Heart left ventricle (tissue), 13 donors: Measurements from ENCODE around the gene PCCA.

Experiments
- CTCF ChIP-seq, 12 donors: fragments of 200-600 bp; sonication (generic) in 4 of 12; IDR thresholded peaks; one replicate each; pipeline versions ENCODE4 v1.5.0 to v1.8.0; 2018 to 2022; ENCODE audit warnings: antibody characterized with exemption in 12 of 12, mild to moderate bottlenecking in 5 of 12
- POLR2A ChIP-seq, 2 donors: fragments of 450-650 bp; IDR thresholded peaks; one replicate each; pipeline ENCODE4 v1.6.1; 2017; ENCODE audit warnings: antibody characterized with exemption in 2 of 2, mild to moderate bottlenecking in 2 of 2, moderate library complexity in 2 of 2
- donor health status: ischemic (EF 13 %, LVEDD 7.1; RV severe dilation, severe dysfunction).
- donor health status: DM: no; HTN: yes; CAD: no.
- donor health status: DM: no; HTN: no; CAD: no.
- donor health status: ischemic (EF 25% LVEDD 6.9; RV normal size, moderate dysfunction).
- donor health status: ischemic (EF 25% LVEDD 5.7; RV mildly dilated, moderate dysfunction).
- donor health status: ischemic (EF 35%, LVEDD 5.7; RV mildly dilated, moderate dysfunction).
- donor health status: nonischemic (EF 11% LVEDD 7.7; RV severe dilation, severe dysfunction).
- donor health status: DM: yes; HTN: yes; CAD: no.
- donor health status: PGD.
- donor health status: ischemic (EF 29% LVEDD 5.4; RV normal size, mild dysfunction).
- donor health status: nonischemic (EF 23%, LVEDD 6.1; RV moderate dilation, normal function).

DNA sequence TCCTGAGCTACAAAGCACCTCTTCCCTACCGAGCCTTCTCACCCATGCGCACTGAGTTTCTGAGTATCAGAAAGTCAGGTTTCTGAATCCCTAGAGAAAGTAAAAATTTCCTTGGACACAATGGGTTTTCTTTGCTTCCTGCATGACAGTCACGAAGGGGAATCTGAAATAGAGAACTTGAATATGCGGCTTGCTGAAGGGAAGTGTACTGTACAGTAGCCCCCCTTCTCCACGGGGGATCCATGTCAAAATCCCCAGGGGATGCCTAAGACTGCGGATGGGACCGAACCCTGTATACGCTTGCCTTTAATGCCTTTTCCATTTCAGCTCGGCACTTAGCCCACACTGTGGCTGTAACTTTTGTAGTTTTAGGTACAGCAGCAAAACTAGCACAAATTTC lies 391.8 kb downstream of the PCCA start:
- no peak for TF ChIP-seq POLR2A (IDR thresholded peaks at IDR 0.05)
- no peak for TF ChIP-seq CTCF (IDR thresholded peaks at IDR 0.05)
